GM19463 (cell line): Measurements from ENCODE around the gene RPL26.

ENCODE experiments used
- ATAC-seq: cut with Tn5 transposase; IDR thresholded peaks from one replicate; pipeline ENCODE4 v1.9.1; 2021; ENCODE audit warnings: mild to moderate bottlenecking, moderate library complexity; ENCODE audit not compliant: unreplicated experiment

The RPL26 gene

DNA sequence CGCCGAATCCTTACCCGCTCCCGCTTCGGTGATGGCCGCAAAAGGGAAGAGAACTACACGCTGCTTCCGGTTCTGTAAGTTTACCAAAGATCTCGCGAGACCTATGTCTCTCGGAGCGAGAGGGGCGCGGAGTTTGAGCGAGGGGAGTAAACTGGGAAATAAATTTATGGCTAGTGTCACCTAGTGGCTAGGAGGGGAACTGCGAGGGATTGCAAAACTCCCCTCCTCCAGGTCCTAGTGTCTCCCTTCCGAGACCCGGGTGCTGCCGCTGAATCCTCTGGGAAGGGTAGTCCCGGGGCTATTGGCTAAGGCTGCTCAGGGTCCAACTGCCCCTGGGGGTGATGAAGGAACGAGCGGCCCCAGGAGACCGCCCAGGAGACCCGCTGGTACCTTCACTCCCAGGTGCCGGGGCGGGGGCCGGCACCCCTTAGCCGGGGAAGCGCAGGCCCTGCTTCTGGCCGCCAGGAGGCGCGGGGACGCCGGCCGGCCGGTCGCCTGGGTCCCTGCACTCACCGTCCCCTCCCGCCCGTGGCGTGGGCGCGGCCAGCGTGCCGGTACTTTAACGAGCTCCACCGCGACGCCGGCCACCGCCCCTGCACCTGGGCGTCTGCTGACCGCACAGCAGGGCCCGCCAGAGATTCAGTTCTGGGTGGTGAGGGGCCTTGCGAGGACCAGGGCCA, at the start of gene RPL26:
Gene RPL26 (minus strand): TSS at position 51 of the 680 bp plus-strand sequence. CDS start 883 bp downstream, outside the sequence.
- ATAC-seq, result peak; percentile 86

GRCh38 chr17:8430966-8431365, 48.0 kb upstream of the RPL26 start:
- no peak for ATAC-seq

DNA sequence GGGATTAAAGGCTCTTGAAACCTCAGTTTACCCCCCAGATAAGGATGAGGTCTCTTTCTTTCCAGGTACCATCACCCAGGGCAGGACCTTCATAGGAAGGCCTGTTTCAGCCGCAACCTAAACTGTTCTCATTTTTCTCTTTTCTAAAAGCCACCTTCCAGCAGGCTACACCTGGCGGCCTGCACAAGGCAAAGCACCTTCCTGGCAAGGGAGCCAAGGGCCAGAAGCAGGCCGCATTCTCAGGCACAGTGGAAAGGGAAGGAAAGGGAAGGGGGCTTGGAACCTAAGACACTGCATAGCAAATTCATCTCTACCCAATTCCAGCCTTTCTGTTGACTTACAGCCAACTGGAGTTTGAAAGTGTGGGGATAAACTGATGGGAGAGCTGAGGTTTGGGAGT, 43.8 kb upstream of the RPL26 start:
- ATAC-seq, result no peak

DNA sequence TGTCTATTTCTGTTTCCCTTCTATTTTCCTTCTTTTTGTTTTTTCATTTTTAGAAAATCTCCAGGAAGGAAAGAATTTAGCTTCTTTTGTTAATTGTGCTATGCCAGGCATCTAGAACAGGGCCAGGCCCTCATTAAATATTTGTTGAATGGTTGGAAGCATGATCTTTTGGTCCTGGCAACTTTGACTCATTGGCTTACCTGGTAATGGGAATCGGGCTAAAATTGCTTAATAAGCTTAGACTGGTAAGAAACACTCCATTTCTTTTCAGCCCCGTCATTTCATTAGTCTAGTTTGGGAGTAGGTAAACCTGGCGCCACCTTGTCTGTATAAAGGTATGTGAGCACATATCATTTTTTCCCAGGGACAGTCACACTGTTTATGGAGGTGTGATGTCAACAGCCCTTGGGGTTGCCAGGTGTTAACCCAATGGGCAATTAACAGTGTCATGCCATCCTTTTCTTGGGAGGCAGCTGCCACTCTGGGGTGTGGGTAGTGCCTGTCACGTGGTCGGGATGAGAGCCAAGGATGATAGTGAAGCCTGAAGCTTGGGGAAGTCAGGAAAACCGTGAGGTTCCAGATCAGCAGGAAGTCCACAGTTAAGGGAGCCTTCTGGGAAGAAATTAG, 43.2 kb upstream of the RPL26 start:
- no peak for ATAC-seq

GRCh38 chr17:8421571-8421970, 38.6 kb upstream of the RPL26 start:
- no peak for ATAC-seq

- ATAC-seq, result no peak
These were observed 37.3 kb upstream of the RPL26 start for GRCh38 chr17:8420041-8420934.

DNA sequence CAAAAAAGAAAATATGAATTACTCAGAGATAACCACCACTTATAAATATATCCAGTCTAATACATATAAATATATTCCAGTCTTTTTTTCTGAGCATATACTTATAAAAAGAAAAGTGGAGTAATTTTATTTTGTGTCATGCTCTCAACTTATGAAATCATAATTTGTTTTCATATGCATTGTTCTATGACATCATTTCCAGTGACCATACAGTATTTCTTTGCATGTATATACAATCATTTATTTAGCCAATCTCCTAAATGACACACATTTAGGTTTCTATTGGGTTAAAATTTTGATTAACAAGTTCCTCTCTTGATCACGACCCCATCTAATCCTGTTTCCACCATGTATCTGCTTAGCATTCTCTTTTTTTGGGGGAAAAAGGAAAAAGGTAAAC, 36.3 kb upstream of the RPL26 start:
- ATAC-seq, result no peak

DNA sequence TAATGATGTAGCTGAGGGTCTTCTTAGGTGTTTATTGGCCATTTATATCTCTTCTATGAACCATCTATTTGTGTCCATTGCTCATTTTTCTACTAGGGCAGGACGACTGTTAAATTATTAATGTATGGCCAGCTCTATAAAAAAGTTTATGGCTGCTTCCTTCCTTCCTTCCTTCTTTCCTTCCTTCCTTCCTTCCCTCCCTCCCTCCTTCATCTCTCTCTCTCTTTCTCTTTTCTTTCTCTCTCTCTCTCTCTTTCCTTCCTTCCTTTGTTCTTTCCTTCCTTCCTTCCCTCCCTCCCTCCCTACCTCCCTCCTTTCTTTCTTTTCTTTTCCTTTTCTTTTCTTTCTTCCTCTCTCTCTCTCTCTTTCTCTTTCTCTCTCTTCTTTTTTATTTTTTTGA, 35.5 kb upstream of the RPL26 start:
- no peak for ATAC-seq

DNA sequence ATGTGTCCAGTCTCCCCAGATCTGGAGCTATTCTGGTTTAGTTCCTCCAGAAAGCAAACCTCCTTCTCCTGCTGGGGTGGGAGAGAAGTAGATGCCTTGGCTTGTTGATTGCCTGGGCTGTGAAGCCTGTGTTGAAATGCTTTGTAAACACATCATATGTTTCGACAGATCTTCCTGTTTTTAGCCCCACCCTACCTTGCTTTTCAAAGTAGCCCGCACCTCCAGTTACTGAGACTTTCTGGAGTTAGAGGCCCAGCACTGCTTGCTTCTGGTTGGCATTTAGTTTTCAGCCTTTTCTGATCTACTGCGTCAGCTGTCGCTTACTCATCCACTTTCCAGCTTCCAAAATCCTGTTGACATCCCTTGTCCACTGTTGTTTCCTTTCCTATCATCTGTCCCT, 34.8 kb upstream of the RPL26 start:
- no peak for ATAC-seq

- no peak for ATAC-seq
These were observed 30.9 kb upstream of the RPL26 start for GRCh38 chr17:8413938-8414337.

DNA sequence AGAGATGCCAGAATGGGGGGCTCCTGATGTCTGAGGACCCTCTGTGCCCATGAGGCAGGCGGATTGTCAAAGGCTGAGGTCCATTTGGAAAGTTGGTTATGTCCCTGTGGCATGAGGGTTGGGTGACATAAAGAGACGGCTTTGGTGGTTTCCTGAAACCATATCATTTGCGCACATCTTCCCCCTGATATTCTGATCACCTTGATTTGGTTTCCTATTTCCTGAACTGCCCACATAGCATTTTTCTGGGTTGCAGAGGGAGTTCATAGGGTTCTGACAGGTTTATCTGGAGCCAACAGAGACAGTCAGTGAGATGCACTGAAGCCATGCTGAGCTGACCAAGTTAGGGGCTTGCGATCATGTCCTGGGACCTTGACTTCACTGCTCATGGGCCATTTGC, 30.3 kb upstream of the RPL26 start:
- ATAC-seq, result no peak

DNA sequence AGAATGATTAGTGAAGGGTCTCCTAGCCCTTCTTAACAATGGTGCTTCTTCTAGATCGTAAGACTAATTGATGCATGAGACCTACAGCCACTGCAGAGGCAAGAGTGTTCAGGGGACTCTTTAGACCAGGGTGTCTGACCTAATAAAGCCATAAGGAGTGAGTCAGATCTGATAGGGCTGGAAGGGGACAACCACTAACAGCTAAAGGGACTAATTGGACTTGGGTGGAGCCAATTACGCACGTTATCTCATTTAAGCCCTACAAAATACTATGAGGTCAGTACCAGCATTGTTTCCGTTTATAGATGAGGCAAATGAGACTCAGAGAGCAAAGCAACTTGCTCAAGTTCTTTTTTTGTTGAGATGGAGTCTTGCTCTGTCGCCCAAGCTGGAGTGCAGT, 29.1 kb upstream of the RPL26 start:
- no peak for ATAC-seq

- ATAC-seq, result no peak
These were observed 27.9 kb upstream of the RPL26 start for GRCh38 chr17:8410883-8411238.

DNA sequence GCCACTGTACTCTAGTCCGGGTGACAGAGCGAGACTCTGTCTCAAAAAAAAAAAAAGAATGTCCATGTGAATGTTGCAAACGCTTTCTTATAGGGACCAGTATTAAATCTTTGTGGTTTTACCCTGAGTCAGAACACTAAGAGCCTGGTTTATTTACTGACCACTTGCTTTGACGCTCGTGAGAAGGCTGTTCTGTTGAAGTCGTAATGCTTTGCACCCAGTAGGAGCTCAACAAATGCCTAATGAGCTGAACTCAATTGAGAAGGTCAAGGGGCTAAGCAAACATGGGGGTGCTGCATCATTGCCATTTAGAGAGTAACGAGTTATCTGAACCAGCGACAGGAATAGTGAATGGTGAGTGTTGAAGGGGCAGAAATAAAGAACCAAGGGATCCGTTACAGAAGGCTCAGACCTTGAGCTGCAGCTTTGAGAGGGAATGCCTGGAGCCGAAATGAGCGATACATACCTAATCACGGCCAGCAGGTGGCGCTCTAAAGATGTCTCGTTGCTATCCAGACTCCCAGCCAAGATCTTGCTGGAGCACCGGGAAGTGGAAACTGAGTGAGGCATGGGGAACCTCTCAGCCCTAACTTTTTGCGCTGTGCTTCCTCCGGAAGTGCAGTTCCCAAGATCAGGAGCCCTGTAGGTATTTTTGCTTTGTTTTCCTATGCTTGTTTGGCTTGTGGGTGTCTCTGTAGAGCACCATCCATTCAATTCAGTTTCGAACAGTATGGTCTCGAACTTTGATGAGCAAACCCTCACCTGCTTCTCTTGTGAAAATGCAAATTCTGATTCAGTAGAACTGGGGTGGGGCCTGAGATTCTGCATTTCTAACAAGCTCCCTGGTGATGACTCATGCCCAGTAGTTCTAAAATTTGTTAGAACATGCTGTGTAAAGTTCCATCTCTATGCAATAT, 27.2 kb upstream of the RPL26 start:
- ATAC-seq, result no peak

DNA sequence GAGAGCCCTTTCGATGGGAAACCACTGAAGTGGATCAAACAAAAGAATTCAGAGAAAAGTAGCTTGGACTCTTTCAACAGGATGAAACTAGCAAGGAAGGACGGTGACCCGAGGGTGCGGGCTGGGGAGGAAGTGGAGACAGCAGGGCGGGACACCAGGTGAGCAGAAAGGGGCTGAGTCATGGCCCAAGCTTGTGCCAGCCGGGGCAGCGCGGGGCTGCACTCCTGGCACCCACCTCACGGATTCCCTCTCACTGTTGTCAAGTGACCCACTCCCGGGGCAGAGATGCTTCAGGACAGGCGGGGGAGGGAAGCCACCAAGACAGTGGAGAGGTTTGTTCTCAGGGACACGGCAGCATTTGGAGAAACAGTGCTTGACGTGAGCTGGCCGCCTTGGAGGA, 25.4 kb upstream of the RPL26 start:
- no peak for ATAC-seq

DNA sequence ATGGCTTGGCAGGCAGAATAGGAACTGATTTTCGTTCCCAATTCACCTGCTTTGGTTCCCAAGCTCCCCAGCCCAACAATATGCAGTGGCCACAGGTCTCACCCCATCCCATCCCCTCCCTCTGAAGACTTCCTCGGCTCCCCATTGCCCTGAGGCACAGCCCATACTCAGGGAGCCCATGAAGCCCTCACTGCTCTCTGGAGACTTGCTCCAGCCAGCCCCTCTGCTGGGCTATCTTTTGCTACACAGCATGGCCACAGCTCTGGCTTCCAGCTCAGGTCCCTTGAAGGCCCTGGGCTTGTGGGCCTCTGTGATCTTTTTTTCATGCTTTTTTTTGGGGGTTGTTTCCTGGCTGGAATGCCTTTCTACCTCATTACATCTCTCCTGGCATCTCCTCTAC, 23.2 kb upstream of the RPL26 start:
- ATAC-seq, result no peak

DNA sequence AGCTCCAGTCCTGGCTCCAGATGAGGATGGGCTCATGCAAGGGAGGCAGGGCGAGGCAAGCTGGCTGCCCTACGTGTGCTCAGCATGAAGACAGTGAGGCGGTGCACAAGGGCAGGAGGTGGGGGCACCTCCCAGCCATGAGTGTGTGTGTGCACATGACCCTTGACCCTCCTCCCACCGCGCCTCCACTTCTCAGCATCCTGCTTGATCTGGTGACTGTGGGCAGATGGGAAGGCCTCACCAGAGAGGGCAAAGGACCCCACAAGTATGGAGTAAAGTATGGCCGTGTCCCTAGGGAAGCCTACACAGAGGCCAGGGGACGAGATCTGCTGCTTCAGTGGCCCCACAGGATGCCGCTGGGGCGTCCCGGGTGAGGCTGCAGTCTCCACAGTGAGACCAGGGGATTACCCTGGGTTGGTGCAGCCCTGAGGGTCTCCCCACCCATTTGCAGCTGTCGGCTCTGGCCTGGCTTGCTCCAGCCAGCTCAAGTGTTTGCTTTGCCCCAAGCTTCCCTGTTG, 22.6 kb upstream of the RPL26 start:
- no peak for ATAC-seq

- no peak for ATAC-seq
These were observed 20.0 kb upstream of the RPL26 start for GRCh38 chr17:8402921-8403536.

DNA sequence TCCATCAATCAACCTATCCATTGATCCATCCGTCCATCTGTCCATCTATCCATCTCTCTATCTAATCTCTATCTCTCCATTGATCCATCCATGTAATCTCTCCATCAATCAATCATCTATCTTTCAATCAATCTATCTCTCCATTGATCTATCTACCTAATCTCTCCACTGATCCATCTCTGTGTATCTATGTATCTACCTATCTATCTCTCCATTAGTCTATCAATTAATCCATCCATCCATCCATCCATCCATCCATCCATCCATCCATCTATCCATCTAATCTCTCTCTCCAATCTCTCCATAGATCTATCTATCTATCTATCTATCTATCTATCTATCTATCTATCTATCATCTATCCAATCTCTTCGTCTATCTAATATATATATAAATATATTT, 18.1 kb upstream of the RPL26 start:
- no peak for ATAC-seq

GRCh38 chr17:8398980-8399379, 16.0 kb upstream of the RPL26 start:
- no peak for ATAC-seq
